Heart left ventricle (tissue), 13 donors: ENCODE results near the gene ZFHX2.
"Not testable (repeated sequence)": the region's sequence is repeated elsewhere in the genome, so short reads cannot be mapped to it uniquely, and the experiment has no call there.

Experiments used
- POLR2A ChIP-seq, 2 donors: fragments of 450-650 bp; IDR thresholded peaks; one replicate each; pipeline ENCODE4 v1.6.1; 2017; ENCODE audit warnings: antibody characterized with exemption in 2 of 2, mild to moderate bottlenecking in 2 of 2, moderate library complexity in 2 of 2
- TF ChIP-seq, protein P1 (sequence below), 12 donors: fragments of 200-600 bp; sonication (generic) in 4 of 12; IDR thresholded peaks; one replicate each; pipeline versions ENCODE4 v1.5.0 to v1.8.0; 2018 to 2022; ENCODE audit warnings: antibody characterized with exemption in 12 of 12, mild to moderate bottlenecking in 5 of 12
- donor health status: ischemic (EF 13 %, LVEDD 7.1; RV severe dilation, severe dysfunction).
- donor health status: DM: no; HTN: yes; CAD: no.
- donor health status: DM: no; HTN: no; CAD: no.
- donor health status: ischemic (EF 25% LVEDD 6.9; RV normal size, moderate dysfunction).
- donor health status: ischemic (EF 25% LVEDD 5.7; RV mildly dilated, moderate dysfunction).
- donor health status: ischemic (EF 35%, LVEDD 5.7; RV mildly dilated, moderate dysfunction).
- donor health status: nonischemic (EF 11% LVEDD 7.7; RV severe dilation, severe dysfunction).
- donor health status: DM: yes; HTN: yes; CAD: no.
- donor health status: PGD.
- donor health status: ischemic (EF 29% LVEDD 5.4; RV normal size, mild dysfunction).
- donor health status: nonischemic (EF 23%, LVEDD 6.1; RV moderate dilation, normal function).

- TF ChIP-seq POLR2A (IDR thresholded peaks at IDR 0.05), result not testable (repeated sequence)
- TF ChIP-seq, protein P1, sequence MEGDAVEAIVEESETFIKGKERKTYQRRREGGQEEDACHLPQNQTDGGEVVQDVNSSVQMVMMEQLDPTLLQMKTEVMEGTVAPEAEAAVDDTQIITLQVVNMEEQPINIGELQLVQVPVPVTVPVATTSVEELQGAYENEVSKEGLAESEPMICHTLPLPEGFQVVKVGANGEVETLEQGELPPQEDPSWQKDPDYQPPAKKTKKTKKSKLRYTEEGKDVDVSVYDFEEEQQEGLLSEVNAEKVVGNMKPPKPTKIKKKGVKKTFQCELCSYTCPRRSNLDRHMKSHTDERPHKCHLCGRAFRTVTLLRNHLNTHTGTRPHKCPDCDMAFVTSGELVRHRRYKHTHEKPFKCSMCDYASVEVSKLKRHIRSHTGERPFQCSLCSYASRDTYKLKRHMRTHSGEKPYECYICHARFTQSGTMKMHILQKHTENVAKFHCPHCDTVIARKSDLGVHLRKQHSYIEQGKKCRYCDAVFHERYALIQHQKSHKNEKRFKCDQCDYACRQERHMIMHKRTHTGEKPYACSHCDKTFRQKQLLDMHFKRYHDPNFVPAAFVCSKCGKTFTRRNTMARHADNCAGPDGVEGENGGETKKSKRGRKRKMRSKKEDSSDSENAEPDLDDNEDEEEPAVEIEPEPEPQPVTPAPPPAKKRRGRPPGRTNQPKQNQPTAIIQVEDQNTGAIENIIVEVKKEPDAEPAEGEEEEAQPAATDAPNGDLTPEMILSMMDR (IDR thresholded peaks at IDR 0.05), result not testable (repeated sequence)
These were observed 33.1 kb upstream of the ZFHX2 start for GRCh38 chr14:23584527-23585203.
